Ovary (tissue), 3 donors: Measurements from ENCODE around the gene NPAS3.

Experiments used
- CTCF ChIP-seq, 3 donors: fragments of 450-650 bp in 2 of 3; fragments of 200-600 bp in 1 of 3; IDR thresholded peaks; one replicate each; pipeline versions ENCODE4 v1.5.1 to v1.8.0; 2016 to 2022; ENCODE audit warnings: antibody characterized with exemption in 3 of 3, mild to moderate bottlenecking in 1 of 3
- POLR2A ChIP-seq: fragments of 450-650 bp; IDR thresholded peaks from one replicate; pipeline ENCODE4 v1.6.1; 2017; ENCODE audit warnings: antibody characterized with exemption, mild to moderate bottlenecking, moderate library complexity
- donor health status: DM: no; HTN: no; CAD: no.

DNA sequence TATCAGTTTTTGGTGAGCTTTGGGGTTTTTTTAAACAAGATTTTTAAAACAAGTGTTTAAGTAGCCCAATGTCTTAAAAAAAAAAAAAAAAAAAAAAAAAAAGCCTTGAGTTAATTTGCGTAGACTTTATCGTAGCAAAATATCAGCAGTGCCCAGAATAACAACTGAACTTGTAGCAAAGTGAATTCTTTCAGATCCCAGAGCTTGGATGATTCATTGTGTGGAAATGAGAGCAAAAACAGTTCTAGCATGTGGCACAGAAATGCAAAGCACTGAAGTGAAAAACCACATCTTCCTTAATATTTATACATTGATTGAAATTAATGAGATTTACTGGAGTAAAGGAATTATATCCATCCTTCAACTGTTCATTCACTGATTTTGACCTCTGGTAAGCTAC lies 754.1 kb downstream of the NPAS3 start:
- TF ChIP-seq CTCF (IDR thresholded peaks at IDR 0.05) (no peak), POLR2A (no peak)
